Measurements from ENCODE around the gene CDV3.

CDV3 gene

GRCh38 chr3:133606342-133606741 lies 32.9 kb downstream of the CDV3 start:
- no peak for DNase-seq (ENCODE audit: low read depth in 3 of 3)

DNA sequence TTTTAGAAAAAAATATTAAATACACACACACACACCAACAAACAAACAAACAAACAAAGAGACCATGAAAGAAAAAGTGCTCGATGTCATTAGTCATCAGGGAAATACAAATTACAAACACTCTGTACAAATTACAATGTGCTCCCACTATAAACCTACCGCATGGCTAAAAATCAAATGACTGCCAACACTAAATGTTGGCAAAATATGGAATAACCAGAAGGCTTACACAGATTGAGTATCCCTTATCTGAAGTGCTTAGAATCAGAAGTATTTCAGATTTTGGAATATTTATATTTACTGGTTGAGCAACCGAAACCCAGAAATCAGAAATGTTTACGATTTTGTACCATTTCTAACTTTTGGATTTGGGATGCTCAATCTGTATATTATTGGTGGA lies 33.4 kb downstream of the CDV3 start:
- DNase-seq (ENCODE audit: low read depth in 3 of 3) = no peak

GRCh38 chr3:133607816-133608215 lies 34.3 kb downstream of the CDV3 start:
- no peak for DNase-seq (ENCODE audit: low read depth in 3 of 3)

GRCh38 chr3:133608388-133608787 lies 34.9 kb downstream of the CDV3 start:
- DNase-seq (ENCODE audit: low read depth in 3 of 3) = no peak

DNA sequence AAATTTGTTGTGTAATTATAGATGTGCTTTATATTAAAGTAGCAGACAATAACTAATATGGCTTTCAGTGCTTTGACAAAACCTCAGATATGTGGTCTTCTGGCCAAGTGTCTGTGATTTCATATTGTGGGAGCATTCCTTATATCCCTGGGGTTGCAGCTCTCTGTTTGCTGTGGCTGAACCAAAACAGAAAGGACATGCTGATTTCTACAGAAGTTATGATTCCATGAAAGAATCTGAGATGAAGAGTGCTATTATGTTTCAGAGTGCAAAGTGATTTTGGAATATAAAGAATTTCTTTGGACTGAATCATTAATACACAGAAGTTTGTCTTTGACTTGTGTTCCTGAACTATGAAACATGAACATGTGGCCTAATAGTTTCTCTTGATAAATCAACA lies 36.5 kb downstream of the CDV3 start:
- no peak for DNase-seq (ENCODE audit: low read depth in 3 of 3)

- no peak for DNase-seq (ENCODE audit: low read depth in 3 of 3)
These were observed 38.0 kb downstream of the CDV3 start for GRCh38 chr3:133611534-133611933.

- no peak for DNase-seq (ENCODE audit: low read depth in 3 of 3)
These were observed 46.7 kb downstream of the CDV3 start for GRCh38 chr3:133620066-133620784.

GRCh38 chr3:133627789-133628188 lies 54.3 kb downstream of the CDV3 start:
- no peak for DNase-seq (ENCODE audit: low read depth in 3 of 3)

GRCh38 chr3:133629146-133629545 lies 55.7 kb downstream of the CDV3 start:
- no peak for DNase-seq (ENCODE audit: low read depth in 3 of 3)

DNA sequence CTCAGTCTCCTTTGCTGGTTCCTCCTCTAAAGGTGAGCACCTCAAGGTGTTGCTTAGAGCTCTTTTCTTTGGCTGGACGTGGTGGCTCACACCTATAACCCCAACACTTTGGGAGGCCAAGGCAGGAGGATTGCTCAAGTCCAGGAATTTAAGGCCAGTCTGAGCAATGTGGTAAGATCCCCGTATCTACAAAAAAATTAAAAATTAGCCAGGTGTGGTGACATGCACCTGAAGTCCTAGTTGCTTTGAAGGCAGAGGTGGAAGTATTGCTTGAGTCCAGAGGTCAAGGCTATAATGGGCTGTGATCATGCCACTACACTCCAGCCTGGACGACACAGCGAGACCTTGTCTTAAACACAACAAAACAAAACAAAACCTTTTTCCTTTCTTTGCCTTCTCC lies 60.0 kb downstream of the CDV3 start:
- DNase-seq (ENCODE audit: low read depth in 3 of 3) = no peak

Data from stimulated activated CD4-positive, alpha-beta T cell treated with anti-CD3 and anti-CD28 coated beads, TNF-alpha, amount 100 ng/mL, for 24 hours (primary cell).